Measurements from ENCODE around the gene FAM181A. TPM values are rescaled to one million over a fixed set of nuclear protein-coding genes. Genes with fewer than 3 reads are reported as not detected.

The FAM181A gene
- total and polyA plus RNA-seq, 9 of the 15 experiments (the other 6 are each of a cell fraction or from before 2014, with no cell fraction given): not detected

DNA sequence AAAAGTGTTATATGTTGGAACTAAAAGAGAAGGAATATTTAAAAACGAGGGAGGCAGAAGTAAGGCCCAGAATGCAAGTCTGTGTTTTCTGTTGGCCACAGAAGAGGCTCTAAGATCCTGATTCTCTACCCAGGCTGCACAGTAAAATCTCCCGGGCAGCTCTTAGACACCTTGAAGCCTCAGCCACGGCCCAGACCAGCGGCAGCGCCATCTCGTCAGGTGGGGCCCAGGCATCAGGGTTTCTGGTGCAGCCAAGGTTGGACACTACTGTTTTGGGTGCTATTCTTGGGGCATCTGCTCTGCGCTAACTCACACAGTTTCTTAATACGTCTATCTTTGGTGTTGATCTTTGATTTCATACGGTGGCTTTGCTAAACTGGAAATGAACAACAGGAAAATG lies 16.8 kb downstream of the FAM181A start (continued):
- TF ChIP-seq CHCHD3 (CRISPR knock-in tag; IDR thresholded peaks at IDR 0.05) (no peak), FOXP1 (CRISPR knock-in tag; IDR thresholded peaks at IDR 0.05) (no peak), THRAP3 (IDR thresholded peaks at IDR 0.05; ENCODE audit: borderline replicate concordance) (no peak), NCOA1 (IDR thresholded peaks at IDR 0.05; ENCODE audit: low read depth) (no peak), HNRNPL (IDR thresholded peaks at IDR 0.05; ENCODE audit: low read depth, low read length) (no peak), FOSL1 (tag; conservative IDR thresholded peaks at IDR 0.05) (no peak), ETV5 (CRISPR knock-in tag; IDR thresholded peaks at IDR 0.05; ENCODE audit: low read depth) (no peak), MTA2 (IDR thresholded peaks at IDR 0.05; ENCODE audit: low read depth) (no peak), SMARCB1 (IDR thresholded peaks at IDR 0.05; ENCODE audit: insufficient read length, low read depth) (no peak), CREBBP (IDR thresholded peaks at IDR 0.05; ENCODE audit: low read depth, low read length) (no peak), ZNF253 (CRISPR knock-in tag; conservative IDR thresholded peaks at IDR 0.05) (no peak)

DNA sequence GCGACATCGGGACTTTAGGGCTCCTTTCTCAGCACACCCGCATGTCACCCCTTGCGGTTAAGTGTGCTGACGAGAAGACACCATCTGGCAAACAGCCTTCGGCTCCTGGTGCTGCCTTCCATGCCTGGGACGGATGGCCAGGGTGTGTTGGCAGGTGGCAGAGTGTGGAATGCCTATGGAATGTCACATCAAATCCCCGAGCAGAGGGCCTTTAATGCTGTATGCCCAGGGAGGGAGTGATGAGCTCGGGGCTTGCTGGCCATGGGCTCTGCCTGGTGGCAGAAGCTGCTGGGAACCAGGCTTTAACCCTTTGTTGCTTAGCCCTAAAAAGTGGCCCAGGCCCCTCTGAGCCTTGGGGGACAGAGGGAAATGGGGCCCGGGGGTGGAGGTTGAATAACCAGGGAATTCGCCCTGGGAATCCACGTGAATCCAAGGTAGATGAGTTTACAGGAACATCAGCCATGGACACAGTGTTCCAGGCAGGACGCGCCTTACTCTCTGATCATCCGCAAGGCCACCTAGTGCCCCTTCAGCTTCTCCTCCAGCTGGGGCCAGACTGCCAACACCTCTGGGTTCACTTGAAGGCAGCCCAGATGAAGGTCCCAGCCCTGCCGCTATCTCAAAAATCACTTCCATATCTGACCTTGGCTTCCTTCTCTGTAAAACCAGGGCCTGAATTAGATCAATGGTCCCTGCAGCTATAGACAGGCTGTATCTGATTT lies 17.4 kb downstream of the FAM181A start:
- 14% methylated on average over 16 of the region's 16 CpGs for WGBS (ENCODE audit: insufficient coverage, low coverage, missing lambda C conversion rate)
- Histone ChIP-seq H3K36me3 (ENCODE audit: control insufficient read depth, insufficient read depth, low read length) (no peaks in the 10 kb centered on the region), H3K27ac (ENCODE audit: extremely low read depth, low read depth, low read length) (no peak overlapping the region), H3K4me3 (no peak overlapping the region), H3K27me3 (ENCODE audit: control insufficient read depth in 2 of 2, insufficient read depth in 2 of 2, low read length in 2 of 2) (peaks cover 4 to 46% of the 10 kb centered on the region in 2 experiments; a peak in 3 of 5 replicates), H2AFZ (ENCODE audit: low read depth, low read length) (no peak overlapping the region), H3K79me2 (ENCODE audit: control insufficient read depth, insufficient read depth, low read length) (no peaks in the 10 kb centered on the region), H4K20me1 (replicated peaks; ENCODE audit: control insufficient read depth, insufficient read depth, low read length) (peaks cover 3% of the 10 kb centered on the region; the same call in 1 of the 2 replicates), H3K4me2 (ENCODE audit: insufficient read depth, low read length) (no peak overlapping the region), H3K9me1 (ENCODE audit: control insufficient read depth, insufficient read depth, low read length) (no peaks in the 10 kb centered on the region), H3K9me3 (replicated peaks; ENCODE audit: control insufficient read depth, insufficient read depth, low read depth, low read length) (no peaks in the 10 kb centered on the region), H3K9ac (ENCODE audit: insufficient read depth in 1 of 2, low read depth in 2 of 2, low read length in 2 of 2) (no peak overlapping the region), H3K4me1 (replicated peaks in 1 of 2; ENCODE audit: control insufficient read depth in 2 of 2, insufficient read depth in 2 of 2, low read length in 2 of 2) (peaks cover 0 to 7% of the 10 kb centered on the region in 2 experiments; a peak in 1 of 5 replicates)
- DNase-seq (ENCODE audit: extremely low read depth in 1 of 4, low spot score in 3 of 4) (no peak), ATAC-seq (no peak), FAIRE-seq (no peak)
- intact Hi-C loops (cut with micrococcal nuclease) (no loop called here), in situ Hi-C loops (cut with MboI) (loop anchor here (5.0 kb wide), 1 partner anchor 58 kb away; no protein-coding TSS in a partner anchor)
- ChIA-PET CTCF (ENCODE audit: low intra/inter-chr PET ratio) (no interaction called here), POLR2A (no interaction called here)
- no TSS peak for BruUV-seq (replicated peaks)
- no peak for TF ChIP-seq ZBTB1 (CRISPR knock-in tag; IDR thresholded peaks at IDR 0.05; ENCODE audit: borderline replicate concordance, low read depth)
- TF ChIP-seq, protein P1, sequence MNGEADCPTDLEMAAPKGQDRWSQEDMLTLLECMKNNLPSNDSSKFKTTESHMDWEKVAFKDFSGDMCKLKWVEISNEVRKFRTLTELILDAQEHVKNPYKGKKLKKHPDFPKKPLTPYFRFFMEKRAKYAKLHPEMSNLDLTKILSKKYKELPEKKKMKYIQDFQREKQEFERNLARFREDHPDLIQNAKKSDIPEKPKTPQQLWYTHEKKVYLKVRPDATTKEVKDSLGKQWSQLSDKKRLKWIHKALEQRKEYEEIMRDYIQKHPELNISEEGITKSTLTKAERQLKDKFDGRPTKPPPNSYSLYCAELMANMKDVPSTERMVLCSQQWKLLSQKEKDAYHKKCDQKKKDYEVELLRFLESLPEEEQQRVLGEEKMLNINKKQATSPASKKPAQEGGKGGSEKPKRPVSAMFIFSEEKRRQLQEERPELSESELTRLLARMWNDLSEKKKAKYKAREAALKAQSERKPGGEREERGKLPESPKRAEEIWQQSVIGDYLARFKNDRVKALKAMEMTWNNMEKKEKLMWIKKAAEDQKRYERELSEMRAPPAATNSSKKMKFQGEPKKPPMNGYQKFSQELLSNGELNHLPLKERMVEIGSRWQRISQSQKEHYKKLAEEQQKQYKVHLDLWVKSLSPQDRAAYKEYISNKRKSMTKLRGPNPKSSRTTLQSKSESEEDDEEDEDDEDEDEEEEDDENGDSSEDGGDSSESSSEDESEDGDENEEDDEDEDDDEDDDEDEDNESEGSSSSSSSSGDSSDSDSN (IDR thresholded peaks at IDR 0.05; ENCODE audit: borderline replicate concordance in 1 of 2, low read depth in 2 of 2, low read length in 2 of 2): no peak
- no peak for TF ChIP-seq DACH1 (IDR thresholded peaks at IDR 0.05; ENCODE audit: partially characterized antibody)
- TF ChIP-seq, protein P2, sequence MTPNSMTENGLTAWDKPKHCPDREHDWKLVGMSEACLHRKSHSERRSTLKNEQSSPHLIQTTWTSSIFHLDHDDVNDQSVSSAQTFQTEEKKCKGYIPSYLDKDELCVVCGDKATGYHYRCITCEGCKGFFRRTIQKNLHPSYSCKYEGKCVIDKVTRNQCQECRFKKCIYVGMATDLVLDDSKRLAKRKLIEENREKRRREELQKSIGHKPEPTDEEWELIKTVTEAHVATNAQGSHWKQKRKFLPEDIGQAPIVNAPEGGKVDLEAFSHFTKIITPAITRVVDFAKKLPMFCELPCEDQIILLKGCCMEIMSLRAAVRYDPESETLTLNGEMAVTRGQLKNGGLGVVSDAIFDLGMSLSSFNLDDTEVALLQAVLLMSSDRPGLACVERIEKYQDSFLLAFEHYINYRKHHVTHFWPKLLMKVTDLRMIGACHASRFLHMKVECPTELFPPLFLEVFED (CRISPR knock-in tag; conservative IDR thresholded peaks at IDR 0.05): no peak
- TF ChIP-seq, protein P3, sequence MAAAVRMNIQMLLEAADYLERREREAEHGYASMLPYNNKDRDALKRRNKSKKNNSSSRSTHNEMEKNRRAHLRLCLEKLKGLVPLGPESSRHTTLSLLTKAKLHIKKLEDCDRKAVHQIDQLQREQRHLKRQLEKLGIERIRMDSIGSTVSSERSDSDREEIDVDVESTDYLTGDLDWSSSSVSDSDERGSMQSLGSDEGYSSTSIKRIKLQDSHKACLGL (CRISPR knock-in tag; IDR thresholded peaks at IDR 0.05; ENCODE audit: borderline replicate concordance, poor library complexity, severe bottlenecking): no peak
- TF ChIP-seq NR4A1 (CRISPR knock-in tag; IDR thresholded peaks at IDR 0.05): no peak
- TF ChIP-seq NR4A1 (tag; IDR thresholded peaks at IDR 0.05): no peak
